GM19324 (cell line): ENCODE results near the gene PRPF39.

Experiments used
- ATAC-seq: cut with Tn5 transposase; IDR thresholded peaks from one replicate; pipeline ENCODE4 v1.9.1; 2021; ENCODE audit warnings: mild to moderate bottlenecking, moderate library complexity; ENCODE audit not compliant: unreplicated experiment, low FRiP score

The PRPF39 gene, protein sequence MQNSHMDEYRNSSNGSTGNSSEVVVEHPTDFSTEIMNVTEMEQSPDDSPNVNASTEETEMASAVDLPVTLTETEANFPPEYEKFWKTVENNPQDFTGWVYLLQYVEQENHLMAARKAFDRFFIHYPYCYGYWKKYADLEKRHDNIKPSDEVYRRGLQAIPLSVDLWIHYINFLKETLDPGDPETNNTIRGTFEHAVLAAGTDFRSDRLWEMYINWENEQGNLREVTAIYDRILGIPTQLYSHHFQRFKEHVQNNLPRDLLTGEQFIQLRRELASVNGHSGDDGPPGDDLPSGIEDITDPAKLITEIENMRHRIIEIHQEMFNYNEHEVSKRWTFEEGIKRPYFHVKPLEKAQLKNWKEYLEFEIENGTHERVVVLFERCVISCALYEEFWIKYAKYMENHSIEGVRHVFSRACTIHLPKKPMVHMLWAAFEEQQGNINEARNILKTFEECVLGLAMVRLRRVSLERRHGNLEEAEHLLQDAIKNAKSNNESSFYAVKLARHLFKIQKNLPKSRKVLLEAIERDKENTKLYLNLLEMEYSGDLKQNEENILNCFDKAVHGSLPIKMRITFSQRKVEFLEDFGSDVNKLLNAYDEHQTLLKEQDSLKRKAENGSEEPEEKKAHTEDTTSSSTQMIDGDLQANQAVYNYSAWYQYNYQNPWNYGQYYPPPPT

GRCh38 chr14:45083976-45084722 is at the start of gene PRPF39:
Gene PRPF39 (plus strand): TSS chr14:45084116. CDS start chr14:45095240, 11,124 bp downstream.
- peak; percentile 96 for ATAC-seq

- ATAC-seq = no peak
Measured at GRCh38 chr14:45034730-45035129, 49.2 kb upstream of the PRPF39 start.

DNA sequence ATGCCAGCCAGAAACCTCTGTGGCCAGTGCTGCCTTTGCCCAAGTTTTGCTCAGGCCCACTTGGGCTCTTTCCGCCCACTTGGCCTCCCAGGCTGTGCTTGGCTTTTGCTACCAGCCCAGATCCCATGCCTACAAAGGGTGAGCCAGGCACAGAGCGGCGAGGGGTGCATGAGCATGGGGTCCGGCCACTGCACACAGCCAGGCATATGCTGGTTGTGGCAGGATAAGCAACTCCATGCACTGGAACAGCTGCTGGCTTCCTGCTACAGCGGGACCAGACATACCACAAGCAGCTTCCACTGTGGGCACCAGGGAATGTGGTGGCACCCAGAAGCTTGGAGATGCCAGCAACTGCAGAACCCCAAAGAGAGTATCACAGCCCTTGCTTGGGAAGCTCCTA is 45.7 kb upstream of the PRPF39 start:
- no peak for ATAC-seq

DNA sequence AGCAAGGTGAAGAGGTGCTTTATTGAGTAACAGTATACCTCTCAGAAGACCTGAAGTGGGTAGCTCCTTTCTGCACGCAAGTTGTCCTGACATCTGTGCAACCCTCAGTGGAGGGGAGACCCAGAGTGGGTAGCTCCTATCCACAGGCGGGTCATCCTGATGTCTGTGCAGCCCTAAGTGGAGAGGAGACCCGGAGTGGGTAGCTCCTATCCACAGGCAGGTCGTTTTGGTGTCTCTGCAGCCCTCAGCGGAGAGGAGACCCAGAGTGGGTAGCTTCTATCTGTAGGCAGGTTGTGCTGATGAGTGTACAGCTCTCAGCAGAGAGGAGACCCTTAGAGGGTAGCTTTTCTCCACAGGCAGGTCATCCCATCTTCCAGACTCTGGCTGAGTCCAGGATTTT is 45.1 kb upstream of the PRPF39 start:
- no peak for ATAC-seq

GRCh38 chr14:45039390-45039789 is 44.5 kb upstream of the PRPF39 start:
- ATAC-seq = no peak

- ATAC-seq = no peak
Measured at GRCh38 chr14:45041641-45042040, 42.3 kb upstream of the PRPF39 start.

DNA sequence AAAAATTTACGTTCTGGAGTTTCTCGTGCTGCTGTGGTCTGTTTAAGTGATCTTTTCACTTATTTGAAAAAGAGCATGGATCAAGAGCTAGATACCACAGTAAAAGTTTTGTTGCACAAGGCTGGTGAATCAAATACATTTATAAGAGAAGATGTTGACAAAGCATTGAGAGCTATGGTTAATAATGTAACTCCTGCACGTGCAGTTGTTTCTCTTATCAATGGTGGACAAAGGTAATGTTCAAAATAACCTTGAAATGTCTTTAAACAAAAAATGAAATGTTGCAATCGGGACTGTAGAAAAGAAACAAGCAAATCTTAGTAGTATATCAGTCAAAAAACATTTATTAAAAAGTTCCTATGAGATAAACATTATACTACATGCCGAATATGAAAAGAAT is 39.3 kb upstream of the PRPF39 start:
- no peak for ATAC-seq

DNA sequence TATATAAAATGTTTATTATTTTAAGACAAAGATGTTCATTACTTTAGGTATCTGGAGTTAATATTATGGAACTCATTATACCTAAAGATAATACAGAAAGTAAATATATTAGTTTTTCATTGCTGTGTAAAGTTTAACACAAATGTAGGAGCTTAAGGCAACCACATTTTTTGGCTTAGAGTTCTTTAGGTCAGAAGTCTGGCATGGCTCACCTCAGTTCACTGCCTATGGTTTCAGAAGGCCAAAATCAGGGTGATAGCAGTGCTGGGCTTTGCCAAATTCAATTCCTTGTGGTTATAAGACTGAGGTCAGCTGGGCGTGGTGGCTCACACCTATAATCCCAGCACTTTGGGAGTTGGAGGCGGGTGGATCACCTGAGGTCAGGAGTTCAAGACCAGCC is 35.5 kb upstream of the PRPF39 start:
- no peak for ATAC-seq

GRCh38 chr14:45051180-45051579 is 32.7 kb upstream of the PRPF39 start:
- ATAC-seq = no peak

- ATAC-seq = no peak
Measured at GRCh38 chr14:45051896-45052295, 32.0 kb upstream of the PRPF39 start.

DNA sequence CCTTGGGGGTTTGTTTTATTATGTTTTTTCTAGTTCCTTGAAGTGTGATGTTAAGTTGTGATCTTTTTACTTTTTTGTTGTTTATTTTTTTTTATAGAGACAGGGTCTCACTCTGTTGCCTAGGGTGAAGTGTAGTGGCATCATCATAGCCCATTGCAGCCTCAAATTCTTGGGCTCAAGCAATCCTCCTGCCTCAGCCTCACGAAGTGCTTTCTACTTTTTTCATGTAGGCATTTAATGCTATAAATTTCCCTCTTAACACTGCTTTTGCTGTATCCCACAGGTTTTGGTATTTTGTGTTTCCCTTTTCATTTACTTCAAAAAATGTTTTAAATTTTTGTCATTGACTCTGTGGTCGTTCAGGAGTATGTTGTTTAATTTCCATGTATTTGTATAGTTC is 26.6 kb upstream of the PRPF39 start:
- no peak for ATAC-seq

DNA sequence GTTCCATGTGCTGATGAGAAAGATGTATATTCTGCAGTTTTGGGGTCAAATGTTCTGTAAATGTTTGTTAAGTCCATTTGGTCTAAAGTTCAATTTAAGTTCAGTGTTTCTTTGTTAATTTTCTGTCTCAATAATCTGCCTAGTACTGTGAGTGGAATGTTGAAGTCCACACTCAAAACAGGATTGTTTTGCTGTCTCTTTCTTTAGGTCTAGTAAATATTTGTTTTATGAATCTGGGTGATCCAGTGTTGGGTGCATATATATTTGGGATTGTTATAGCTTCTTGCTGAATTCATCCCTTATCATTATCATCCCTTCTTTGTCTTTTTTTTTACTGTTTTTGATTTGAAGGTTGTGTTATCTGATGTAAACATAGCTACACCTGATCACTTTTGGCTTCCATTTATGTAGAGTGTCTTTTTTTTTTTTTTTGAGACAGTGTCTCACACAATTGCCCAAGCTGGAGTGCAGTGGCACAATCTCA is 26.0 kb upstream of the PRPF39 start:
- no peak for ATAC-seq

- ATAC-seq = no peak
Measured at GRCh38 chr14:45060551-45060950, 23.4 kb upstream of the PRPF39 start.

DNA sequence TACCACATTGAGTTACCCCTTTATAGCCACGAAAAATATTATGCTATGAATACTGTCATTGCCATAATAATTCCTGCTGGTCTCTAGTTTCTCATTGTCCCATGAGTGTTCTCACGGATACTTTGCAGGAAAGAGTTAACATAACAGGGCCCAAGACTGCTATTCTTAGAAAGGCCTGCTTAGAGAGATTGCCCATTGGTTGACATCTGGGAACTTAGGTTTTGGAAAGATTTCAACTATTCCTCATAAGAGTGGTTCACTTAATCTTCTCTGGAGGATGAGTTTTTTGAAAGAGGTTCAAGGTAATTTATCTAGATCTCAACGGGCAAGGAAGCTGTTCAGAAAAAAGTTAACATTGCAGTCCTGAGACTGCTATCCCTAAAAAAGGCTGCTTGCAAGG is 18.4 kb upstream of the PRPF39 start:
- ATAC-seq = no peak

DNA sequence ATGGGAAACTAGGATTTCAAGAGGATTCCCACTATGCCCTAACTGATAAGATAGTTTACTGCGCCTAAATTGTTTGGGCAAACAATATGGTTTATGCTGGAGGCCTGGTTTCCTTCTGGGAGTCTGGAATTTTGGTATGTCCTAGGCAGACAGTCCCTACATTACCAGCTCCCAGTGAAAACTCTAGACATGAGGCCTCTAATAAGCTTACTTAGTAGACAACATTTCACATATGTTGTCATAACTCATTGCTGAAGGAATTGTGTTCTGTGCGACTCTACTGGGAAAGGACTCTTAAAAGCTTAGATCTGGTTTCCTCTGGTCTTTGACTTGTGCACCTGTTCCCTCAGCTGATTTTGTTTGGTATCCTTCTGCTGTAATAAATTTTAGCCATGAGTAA is 18.0 kb upstream of the PRPF39 start:
- ATAC-seq = no peak

GRCh38 chr14:45066667-45067066 is 17.2 kb upstream of the PRPF39 start:
- no peak for ATAC-seq

DNA sequence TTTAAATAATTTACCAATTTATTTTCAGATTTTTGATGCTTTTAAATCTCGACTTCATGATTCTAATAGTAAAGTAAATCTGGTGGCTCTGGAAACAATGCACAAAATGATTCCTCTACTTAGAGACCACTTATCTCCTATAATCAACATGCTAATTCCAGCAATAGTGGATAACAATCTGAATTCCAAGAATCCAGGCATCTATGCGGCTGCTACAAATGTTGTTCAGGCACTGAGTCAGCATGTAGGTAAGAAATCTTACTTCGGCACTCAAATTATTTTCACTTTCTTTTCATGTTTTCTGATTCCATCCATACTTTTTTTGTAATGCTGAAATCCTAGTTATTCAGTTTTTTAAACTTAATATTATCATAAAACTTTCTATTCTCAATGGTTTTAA is 15.5 kb upstream of the PRPF39 start:
- no peak for ATAC-seq

GRCh38 chr14:45070215-45070614 is 13.7 kb upstream of the PRPF39 start:
- no peak for ATAC-seq

DNA sequence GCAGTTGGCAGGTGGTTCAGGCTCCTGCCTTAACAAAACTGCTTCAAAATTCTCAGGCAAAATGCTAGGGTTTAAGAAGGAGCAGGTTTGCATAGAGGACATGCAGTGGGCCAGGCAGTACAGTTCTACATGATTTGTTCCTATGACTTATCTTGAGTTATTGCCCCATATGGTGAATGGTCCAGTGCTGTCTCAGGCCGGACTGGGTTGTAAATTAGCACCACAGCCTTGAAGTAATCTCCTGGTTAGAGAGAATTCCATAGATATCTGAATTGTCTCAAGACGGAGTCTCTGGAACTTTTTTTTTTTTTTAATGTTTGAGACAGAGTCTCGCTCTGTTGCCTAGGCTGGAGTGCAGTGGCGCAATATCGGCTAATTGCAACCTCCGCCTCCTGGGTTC is 11.8 kb upstream of the PRPF39 start:
- ATAC-seq = no peak

- ATAC-seq = no peak
Measured at GRCh38 chr14:45073231-45073879, 10.6 kb upstream of the PRPF39 start.

DNA sequence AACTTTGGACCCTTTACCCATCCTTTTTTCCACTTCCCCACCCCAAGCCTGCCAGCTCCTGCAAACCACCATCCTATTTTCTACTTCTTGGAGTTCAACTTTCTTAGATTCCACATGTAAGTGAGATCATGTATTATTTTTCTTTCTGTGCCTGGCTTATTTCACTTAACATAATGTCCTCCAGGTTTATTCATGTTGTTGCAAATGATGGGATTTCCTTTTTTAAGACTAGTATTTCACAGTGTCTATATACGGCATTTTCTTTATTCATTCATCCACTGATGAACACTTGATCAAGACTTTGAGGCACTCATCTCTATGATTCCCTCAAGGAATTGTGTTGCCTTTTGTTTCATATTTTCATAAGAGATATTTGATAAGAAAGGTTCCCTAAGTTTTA is 5.6 kb upstream of the PRPF39 start:
- ATAC-seq = no peak
